ENCODE measurements around the gene BGN.

The BGN gene

GRCh38 chrX:153488231-153488914 lies 6.4 kb upstream of the BGN start:
- H3K4me3 ChIP-seq (ENCODE audit: low read depth, low read length), result no peak overlapping the region
- in situ Hi-C loops (cut with HindIII; ENCODE audit: low sequenced_read_pairs), result no loop called here
- DNase-seq (ENCODE audit: low read depth, low spot score), result peak; percentile 46
- TF ChIP-seq CTCF (IDR thresholded peaks at IDR 0.05; ENCODE audit: low read depth, low read length), result no peak

DNA sequence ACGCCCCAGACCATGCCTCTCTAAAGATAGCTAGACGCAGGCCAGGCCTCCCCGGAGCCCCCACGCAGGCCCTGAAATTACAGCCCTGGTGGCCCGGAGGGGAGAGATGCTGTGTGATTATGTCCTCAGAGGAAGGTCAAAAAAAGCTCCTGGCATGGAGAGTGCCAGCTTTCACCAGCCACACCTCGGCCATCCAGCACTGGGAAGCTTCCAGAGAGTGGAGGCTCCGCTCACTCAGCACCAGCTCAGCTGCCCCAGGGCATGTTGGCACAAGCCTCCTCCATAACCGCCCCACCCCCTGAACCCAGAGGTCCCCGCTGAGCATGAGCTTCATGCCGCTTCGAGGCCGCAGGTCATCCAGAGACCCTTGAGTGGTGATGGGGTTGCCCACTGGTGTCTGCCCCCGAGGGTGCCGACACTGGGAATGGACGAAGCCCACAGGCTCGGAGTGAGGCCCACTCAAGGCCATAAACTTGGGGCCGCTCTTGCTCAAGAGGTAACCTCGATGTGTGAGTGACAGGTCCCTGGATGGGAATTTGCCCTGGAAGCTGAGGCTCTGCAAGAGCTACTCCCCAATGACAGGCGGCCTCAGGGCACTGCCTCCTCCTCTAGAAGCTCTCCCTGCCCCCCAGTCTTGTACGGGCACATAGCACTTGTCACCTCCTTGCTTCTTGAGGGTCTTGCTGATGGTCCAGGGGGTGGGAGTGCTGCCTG lies 4.4 kb upstream of the BGN start:
- DNase-seq (ENCODE audit: low read depth, low spot score), result no peak
- in situ Hi-C loops (cut with HindIII; ENCODE audit: low sequenced_read_pairs), result no loop called here
- no peak overlapping the region for H3K4me3 ChIP-seq (ENCODE audit: low read depth, low read length)
- TF ChIP-seq CTCF (IDR thresholded peaks at IDR 0.05; ENCODE audit: low read depth, low read length), result no peak

DNA sequence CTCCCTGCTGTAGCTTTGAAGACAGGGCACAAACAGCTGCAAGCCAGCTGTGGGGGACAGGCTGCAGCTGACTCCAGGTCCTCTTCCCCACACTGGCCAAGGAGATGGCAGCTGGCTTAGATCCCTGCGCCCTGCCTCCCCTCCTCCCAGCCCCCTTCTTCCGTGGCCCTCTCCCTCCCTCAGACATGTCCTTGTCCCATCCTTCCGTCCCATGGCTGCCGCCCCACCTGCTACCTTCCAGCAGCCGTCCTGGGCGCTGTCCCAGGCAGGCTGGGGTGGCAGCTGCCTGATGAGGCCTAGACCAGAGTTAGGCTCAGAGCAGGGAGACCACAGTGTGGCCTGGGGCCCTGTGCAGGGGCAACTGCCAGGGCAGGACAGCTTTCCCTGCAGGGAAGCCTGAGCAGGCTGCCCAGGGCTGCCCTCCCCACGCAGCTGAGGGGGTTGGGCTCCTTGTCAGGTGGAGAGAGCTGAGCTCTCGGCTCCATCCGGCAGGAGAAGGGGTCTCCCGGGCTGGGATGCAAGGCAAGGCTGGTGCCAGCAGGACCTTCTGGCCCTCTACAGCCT lies 3.3 kb upstream of the BGN start:
- in situ Hi-C loops (cut with HindIII; ENCODE audit: low sequenced_read_pairs), result no loop called here
- no peak for DNase-seq (ENCODE audit: low read depth, low spot score)
- no peak overlapping the region for H3K4me3 ChIP-seq (ENCODE audit: low read depth, low read length)
- TF ChIP-seq CTCF (IDR thresholded peaks at IDR 0.05; ENCODE audit: low read depth, low read length), result no peak

GRCh38 chrX:153491918-153492317 lies 2.9 kb upstream of the BGN start:
- in situ Hi-C loops (cut with HindIII; ENCODE audit: low sequenced_read_pairs), result no loop called here
- TF ChIP-seq CTCF (IDR thresholded peaks at IDR 0.05; ENCODE audit: low read depth, low read length), result no peak
- no peak for DNase-seq (ENCODE audit: low read depth, low spot score)
- no peak overlapping the region for H3K4me3 ChIP-seq (ENCODE audit: low read depth, low read length)

GRCh38 chrX:153492543-153492942 lies 2.2 kb upstream of the BGN start:
- no peak for DNase-seq (ENCODE audit: low read depth, low spot score)
- no peak for TF ChIP-seq CTCF (IDR thresholded peaks at IDR 0.05; ENCODE audit: low read depth, low read length)
- in situ Hi-C loops (cut with HindIII; ENCODE audit: low sequenced_read_pairs), result no loop called here

GRCh38 chrX:153493085-153493484 lies 1.7 kb upstream of the BGN start:
- in situ Hi-C loops (cut with HindIII; ENCODE audit: low sequenced_read_pairs), result no loop called here
- no peak overlapping the region for H3K4me3 ChIP-seq (ENCODE audit: low read depth, low read length)
- no peak for TF ChIP-seq CTCF (IDR thresholded peaks at IDR 0.05; ENCODE audit: low read depth, low read length)
- no peak for DNase-seq (ENCODE audit: low read depth, low spot score)

More at GRCh38 chrX:153492543-153492942, 2.2 kb upstream of the BGN start:
- no peak overlapping the region for H3K4me3 ChIP-seq (ENCODE audit: low read depth, low read length)
